HUDEP-2 (cell line): ENCODE data around the gene ST8SIA2.
"Not testable (repeated sequence)": the region's sequence is repeated elsewhere in the genome, so short reads cannot be mapped to it uniquely, and the experiment has no call there.

Experiments used
- DNase-seq, 76 experiments: peaks; one replicate each; lab custom pipeline; 2025; ENCODE audit not compliant: unreplicated experiment in 76 of 76; lab: John Stamatoyannopoulos, UW

The ST8SIA2 gene

DNA sequence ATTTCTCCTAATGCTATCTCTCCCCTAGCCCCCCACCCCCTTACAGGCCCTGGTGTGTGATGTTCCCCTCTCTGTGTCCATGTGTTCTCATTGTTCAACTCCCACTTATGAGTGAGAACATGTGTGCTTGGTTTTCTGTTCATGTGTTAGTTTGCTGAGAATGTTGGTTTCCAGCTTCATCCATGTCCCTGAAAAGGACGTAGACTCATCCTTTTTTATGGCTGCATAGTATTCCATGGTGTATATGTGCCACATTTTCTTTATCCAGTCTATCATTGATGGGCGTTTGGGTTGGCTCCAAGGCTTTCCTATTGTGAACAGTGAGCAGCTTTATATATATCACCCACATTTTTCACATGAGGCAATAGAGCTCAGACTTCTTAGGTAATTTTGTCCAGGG is 86.0 kb downstream of the ST8SIA2 start:
- not testable (repeated sequence) for DNase-seq

- no peak for DNase-seq
These were observed 86.7 kb downstream of the ST8SIA2 start for GRCh38 chr15:92480361-92480760.

DNA sequence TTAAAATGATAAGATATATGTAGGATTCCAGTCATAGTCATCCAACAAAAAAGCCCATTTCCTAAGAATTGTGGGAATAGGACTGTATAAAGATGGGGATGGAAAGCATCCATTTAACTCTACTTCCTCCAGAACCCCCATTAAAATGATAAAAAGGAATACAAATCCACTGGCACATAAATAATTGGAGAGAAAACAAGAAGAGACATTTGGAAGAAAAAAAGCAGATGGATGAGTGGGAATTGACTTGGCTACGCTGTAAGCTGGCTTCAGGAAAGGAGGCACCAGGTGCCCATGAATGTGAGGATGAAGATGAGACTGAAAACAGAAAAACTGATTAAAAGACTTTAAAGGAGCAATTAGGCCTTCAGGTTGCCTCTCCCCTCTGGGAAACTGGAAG is 91.8 kb downstream of the ST8SIA2 start:
- DNase-seq, result no peak

DNA sequence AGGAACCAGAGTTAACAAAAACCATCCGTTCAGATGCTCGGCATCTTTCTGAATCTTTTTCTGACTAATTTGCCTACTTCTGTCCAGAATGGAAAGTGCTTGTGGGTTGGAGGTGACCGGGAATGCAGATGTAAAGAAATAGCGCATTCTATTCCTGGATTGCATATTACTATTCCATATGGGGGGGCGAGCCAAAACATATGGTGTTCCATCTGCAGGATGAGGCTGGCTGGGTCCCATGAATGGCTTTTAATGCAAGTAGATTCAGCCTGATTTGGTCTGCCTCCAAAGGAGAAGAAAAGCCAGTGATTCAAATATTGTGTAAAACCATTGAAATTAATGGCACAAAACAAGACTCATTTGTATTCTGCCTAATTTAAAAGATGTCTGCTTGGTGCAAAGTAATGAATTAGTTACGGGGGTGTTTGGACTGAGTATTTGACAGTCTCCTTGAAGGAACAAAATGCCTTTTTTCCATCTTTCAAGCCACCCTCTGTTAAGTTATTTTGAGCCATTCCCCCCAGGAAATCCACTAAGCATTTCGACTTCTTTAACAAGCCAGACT is 99.0 kb downstream of the ST8SIA2 start:
- no peak for DNase-seq

DNA sequence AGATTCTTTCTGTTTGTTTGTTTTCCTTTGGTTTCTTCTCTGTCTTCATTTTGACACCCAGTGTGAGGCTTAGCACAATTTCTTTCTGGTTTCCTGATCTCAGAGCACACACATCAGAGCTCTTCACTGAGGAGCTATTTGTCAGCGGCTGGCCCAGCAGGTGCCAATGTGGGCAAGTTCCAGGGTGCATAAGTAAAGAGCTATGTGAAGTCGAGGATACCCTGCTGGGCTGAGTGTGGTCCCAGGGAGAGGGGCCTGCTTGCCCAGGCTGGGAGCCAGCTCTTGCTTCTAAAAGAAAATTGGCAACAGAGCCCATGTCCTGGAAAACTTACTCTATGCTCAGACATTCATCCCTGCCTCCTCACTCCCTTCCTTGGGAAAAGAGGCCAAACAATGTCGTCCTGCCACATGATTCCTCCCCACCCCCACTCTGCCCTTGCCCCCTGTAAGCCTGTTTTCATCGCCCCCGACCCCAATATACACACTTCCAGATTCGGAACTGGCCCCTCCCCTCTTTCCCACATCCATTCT is 101.2 kb downstream of the ST8SIA2 start:
- no peak for DNase-seq

DNA sequence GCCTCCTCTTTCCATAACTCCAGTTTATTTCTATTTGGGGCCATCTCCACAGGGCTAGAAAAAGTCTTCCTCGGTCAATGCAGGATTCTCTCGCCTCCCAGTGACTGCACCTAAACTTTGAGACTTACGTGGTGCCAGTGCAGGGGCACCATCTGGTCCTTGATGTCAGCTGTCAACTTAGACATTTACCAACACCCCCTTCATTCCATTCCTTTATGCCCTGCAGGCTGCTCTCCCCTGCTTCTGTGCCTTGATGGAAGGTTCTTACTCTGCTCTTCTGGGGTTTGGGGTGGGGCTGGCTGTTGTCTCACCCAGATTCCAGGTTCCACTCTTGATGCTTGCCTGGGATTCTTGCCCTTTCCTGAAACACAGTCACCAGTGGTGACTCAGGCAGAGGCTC is 101.8 kb downstream of the ST8SIA2 start:
- DNase-seq, result no peak

DNA sequence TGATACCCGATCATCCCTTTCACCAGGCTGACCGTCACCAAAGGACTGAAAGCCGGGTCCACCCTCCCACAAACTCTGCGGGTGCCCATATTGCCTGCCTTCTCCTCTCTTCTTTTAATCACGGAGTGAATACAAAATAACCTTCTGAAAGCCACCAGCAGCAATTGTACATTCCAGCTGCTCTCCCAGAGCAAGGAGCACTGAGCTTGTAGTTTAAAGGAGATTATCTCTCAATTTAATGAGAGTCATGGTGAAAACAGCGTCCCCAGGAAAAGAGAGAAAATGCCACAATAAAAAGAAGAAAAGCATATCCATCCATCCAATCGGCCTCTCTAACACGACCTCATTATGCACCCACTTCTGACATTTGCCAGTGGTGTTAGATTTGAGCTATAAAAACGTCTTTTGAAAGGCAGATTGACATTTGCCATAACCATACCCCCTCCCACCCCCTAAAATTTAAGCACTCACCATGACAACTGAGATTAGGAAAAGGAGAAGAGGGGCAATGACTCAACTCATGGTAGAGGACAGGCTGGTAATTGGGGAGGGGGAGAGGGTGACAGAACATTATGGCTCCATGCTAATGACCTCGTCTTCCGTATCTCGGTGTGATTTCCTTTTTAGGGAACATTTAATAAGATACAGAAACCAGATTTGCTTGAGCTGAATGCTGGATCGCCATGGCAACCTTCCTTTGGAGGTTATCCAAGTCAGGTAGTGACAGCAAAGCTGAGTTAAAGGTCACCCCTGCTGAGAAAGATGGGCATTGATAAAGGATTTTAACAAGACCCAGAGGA is 106.2 kb downstream of the ST8SIA2 start:
- DNase-seq, result no peak

DNA sequence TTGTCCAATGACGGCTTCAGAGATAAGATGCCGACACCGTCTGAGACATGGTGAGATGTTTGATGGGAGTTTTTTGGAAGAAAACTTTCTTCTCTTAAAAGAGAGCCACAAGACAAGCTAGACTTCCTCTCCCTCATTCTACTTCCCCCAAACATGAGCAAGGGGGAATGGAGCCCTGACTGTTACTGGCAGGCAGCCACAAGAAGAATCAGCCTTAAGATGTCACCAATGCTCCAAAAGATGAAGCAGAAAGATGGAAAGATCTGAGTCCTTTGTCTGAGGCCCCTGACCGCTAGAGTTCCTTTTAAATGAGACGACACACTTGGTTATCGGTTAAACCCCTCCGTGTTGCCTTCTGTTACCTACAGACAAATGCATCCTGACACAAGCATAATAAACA is 108.7 kb downstream of the ST8SIA2 start:
- DNase-seq, result no peak

- DNase-seq, result no peak
These were observed 109.5 kb downstream of the ST8SIA2 start for GRCh38 chr15:92502930-92503857.

DNA sequence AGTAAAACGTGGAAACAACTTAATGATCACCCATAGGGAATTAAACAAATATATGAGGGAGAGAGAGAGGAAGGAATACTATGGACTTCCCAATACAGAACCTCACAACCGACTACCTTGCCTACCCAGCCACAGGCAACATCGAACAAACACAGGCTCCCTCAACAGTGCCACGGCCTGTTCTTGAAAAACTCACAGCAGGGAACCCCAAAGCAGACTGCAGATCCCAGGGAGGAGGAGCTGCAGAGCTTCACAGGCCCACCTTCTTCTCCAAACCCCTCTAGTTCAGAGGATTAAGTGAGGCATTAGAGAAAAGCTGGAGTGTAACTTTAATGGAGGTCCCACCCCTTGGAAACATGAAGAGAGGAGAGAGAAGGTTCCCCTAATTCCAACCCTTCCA is 110.2 kb downstream of the ST8SIA2 start:
- DNase-seq, result no peak

- no peak for DNase-seq
These were observed 111.9 kb downstream of the ST8SIA2 start for GRCh38 chr15:92505611-92506010.

GRCh38 chr15:92506506-92506905 is 112.8 kb downstream of the ST8SIA2 start:
- DNase-seq, result no peak

GRCh38 chr15:92510163-92510882 is 116.6 kb downstream of the ST8SIA2 start:
- DNase-seq, result no peak
